ENCODE results near the gene SUCLA2.

The SUCLA2 gene

GRCh38 chr13:47904241-47904640 is 96.8 kb downstream of the SUCLA2 start:
- Histone ChIP-seq H3K9me3 (ENCODE audit: insufficient read depth, low read length) (no peaks in the 10 kb centered on the region), H3K9ac (ENCODE audit: insufficient read length, low read depth) (no peak overlapping the region), H3K36me3 (ENCODE audit: insufficient read depth, insufficient read length, low read length) (no peaks in the 10 kb centered on the region), H3K27me3 (ENCODE audit: insufficient read depth, insufficient read length) (no peaks in the 10 kb centered on the region), H3K4me1 (ENCODE audit: insufficient read depth, insufficient read length) (no peaks in the 10 kb centered on the region), H3K4me3 (ENCODE audit: insufficient read length, low read depth) (no peak overlapping the region)
- no peak for DNase-seq (ENCODE audit: low read depth, low spot score)
- TF ChIP-seq SUZ12 (IDR thresholded peaks at IDR 0.05; ENCODE audit: extremely low read depth, insufficient read depth, insufficient read length) (no peak), ZNF274 (IDR thresholded peaks at IDR 0.05; ENCODE audit: low read depth, low read length) (no peak), YY1 (IDR thresholded peaks at IDR 0.05; ENCODE audit: insufficient read depth, insufficient read length) (no peak)

- TF ChIP-seq YY1 (IDR thresholded peaks at IDR 0.05; ENCODE audit: insufficient read depth, insufficient read length): no peak
- no peak for TF ChIP-seq ZNF274 (IDR thresholded peaks at IDR 0.05; ENCODE audit: low read depth, low read length)
- TF ChIP-seq SUZ12 (IDR thresholded peaks at IDR 0.05; ENCODE audit: extremely low read depth, insufficient read depth, insufficient read length): no peak
- Histone ChIP-seq H3K4me3 (ENCODE audit: insufficient read length, low read depth) (no peak overlapping the region), H3K4me1 (ENCODE audit: insufficient read depth, insufficient read length) (no peaks in the 10 kb centered on the region), H3K27me3 (ENCODE audit: insufficient read depth, insufficient read length) (no peaks in the 10 kb centered on the region), H3K9ac (ENCODE audit: insufficient read length, low read depth) (no peak overlapping the region), H3K36me3 (ENCODE audit: insufficient read depth, insufficient read length, low read length) (no peaks in the 10 kb centered on the region), H3K9me3 (ENCODE audit: insufficient read depth, low read length) (no peaks in the 10 kb centered on the region)
- no peak for DNase-seq (ENCODE audit: low read depth, low spot score)
These were observed 97.2 kb downstream of the SUCLA2 start for GRCh38 chr13:47903836-47904235.

- H3K4me1 ChIP-seq (ENCODE audit: insufficient read depth, insufficient read length): no peaks in the 10 kb centered on the region
- no peaks in the 10 kb centered on the region for H3K36me3 ChIP-seq (ENCODE audit: insufficient read depth, insufficient read length, low read length)
- no peaks in the 10 kb centered on the region for H3K9me3 ChIP-seq (ENCODE audit: insufficient read depth, low read length)
- DNase-seq (ENCODE audit: low read depth, low spot score): no peak
- no peak overlapping the region for H3K9ac ChIP-seq (ENCODE audit: insufficient read length, low read depth)
- no peak for TF ChIP-seq YY1 (IDR thresholded peaks at IDR 0.05; ENCODE audit: insufficient read depth, insufficient read length)
- no peak for TF ChIP-seq ZNF274 (IDR thresholded peaks at IDR 0.05; ENCODE audit: low read depth, low read length)
- TF ChIP-seq SUZ12 (IDR thresholded peaks at IDR 0.05; ENCODE audit: extremely low read depth, insufficient read depth, insufficient read length): no peak
- no peaks in the 10 kb centered on the region for H3K27me3 ChIP-seq (ENCODE audit: insufficient read depth, insufficient read length)
- no peak overlapping the region for H3K4me3 ChIP-seq (ENCODE audit: insufficient read length, low read depth)
These were observed 99.6 kb downstream of the SUCLA2 start for GRCh38 chr13:47901441-47901840.

GRCh38 chr13:47898080-47898479 is 103.0 kb downstream of the SUCLA2 start:
- Histone ChIP-seq H3K36me3 (ENCODE audit: insufficient read depth, insufficient read length, low read length) (no peaks in the 10 kb centered on the region), H3K4me1 (ENCODE audit: insufficient read depth, insufficient read length) (no peaks in the 10 kb centered on the region), H3K27me3 (ENCODE audit: insufficient read depth, insufficient read length) (no peaks in the 10 kb centered on the region), H3K9me3 (ENCODE audit: insufficient read depth, low read length) (no peaks in the 10 kb centered on the region), H3K4me3 (ENCODE audit: insufficient read length, low read depth) (no peak overlapping the region), H3K9ac (ENCODE audit: insufficient read length, low read depth) (no peak overlapping the region)
- no peak for TF ChIP-seq YY1 (IDR thresholded peaks at IDR 0.05; ENCODE audit: insufficient read depth, insufficient read length)
- no peak for TF ChIP-seq ZNF274 (IDR thresholded peaks at IDR 0.05; ENCODE audit: low read depth, low read length)
- TF ChIP-seq SUZ12 (IDR thresholded peaks at IDR 0.05; ENCODE audit: extremely low read depth, insufficient read depth, insufficient read length): no peak
- no peak for DNase-seq (ENCODE audit: low read depth, low spot score)

DNA sequence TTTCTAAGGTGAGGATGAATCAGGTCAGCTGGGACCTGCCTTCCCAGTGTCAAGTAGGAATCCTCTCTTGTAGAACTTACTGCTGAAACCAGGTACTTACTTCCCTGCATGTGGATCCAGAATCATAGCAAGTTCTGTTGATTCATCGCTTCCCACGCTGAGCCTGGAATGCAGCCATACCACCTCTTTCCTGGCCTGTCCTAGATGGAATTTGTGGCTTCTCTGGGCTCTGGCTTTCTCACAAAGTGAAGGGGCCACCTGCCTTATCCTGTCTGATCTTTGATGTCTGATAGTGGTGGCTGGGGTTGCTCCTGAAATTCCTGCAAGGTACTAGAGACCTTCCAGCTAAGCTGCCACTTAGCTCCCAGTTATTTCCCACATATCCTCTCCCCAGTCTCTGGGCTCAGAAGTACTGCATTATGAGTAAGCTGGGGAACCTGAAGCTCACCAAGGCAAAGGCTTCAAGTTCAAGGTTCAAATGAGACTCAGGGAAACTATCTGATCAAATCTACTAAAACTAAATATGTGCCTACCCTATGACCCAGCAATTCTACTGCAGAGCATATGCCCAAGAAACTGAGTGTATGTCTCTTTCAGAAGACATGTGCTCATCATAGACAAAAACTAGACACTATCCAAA is 103.5 kb downstream of the SUCLA2 start:
- Histone ChIP-seq H3K4me1 (ENCODE audit: insufficient read depth, insufficient read length) (no peaks in the 10 kb centered on the region), H3K27me3 (ENCODE audit: insufficient read depth, insufficient read length) (no peaks in the 10 kb centered on the region), H3K4me3 (ENCODE audit: insufficient read length, low read depth) (no peak overlapping the region), H3K9ac (ENCODE audit: insufficient read length, low read depth) (no peak overlapping the region), H3K9me3 (ENCODE audit: insufficient read depth, low read length) (no peaks in the 10 kb centered on the region), H3K36me3 (ENCODE audit: insufficient read depth, insufficient read length, low read length) (no peaks in the 10 kb centered on the region)
- TF ChIP-seq YY1 (IDR thresholded peaks at IDR 0.05; ENCODE audit: insufficient read depth, insufficient read length) (no peak), ZNF274 (IDR thresholded peaks at IDR 0.05; ENCODE audit: low read depth, low read length) (no peak), SUZ12 (IDR thresholded peaks at IDR 0.05; ENCODE audit: extremely low read depth, insufficient read depth, insufficient read length) (no peak)
- no peak for DNase-seq (ENCODE audit: low read depth, low spot score)

GRCh38 chr13:47896546-47896945 is 104.5 kb downstream of the SUCLA2 start:
- H3K4me1 ChIP-seq (ENCODE audit: insufficient read depth, insufficient read length): no peaks in the 10 kb centered on the region
- H3K4me3 ChIP-seq (ENCODE audit: insufficient read length, low read depth): no peak overlapping the region
- TF ChIP-seq SUZ12 (IDR thresholded peaks at IDR 0.05; ENCODE audit: extremely low read depth, insufficient read depth, insufficient read length): no peak
- no peak for TF ChIP-seq ZNF274 (IDR thresholded peaks at IDR 0.05; ENCODE audit: low read depth, low read length)
- no peak for TF ChIP-seq YY1 (IDR thresholded peaks at IDR 0.05; ENCODE audit: insufficient read depth, insufficient read length)
- H3K36me3 ChIP-seq (ENCODE audit: insufficient read depth, insufficient read length, low read length): no peaks in the 10 kb centered on the region
- H3K9me3 ChIP-seq (ENCODE audit: insufficient read depth, low read length): no peaks in the 10 kb centered on the region
- DNase-seq (ENCODE audit: low read depth, low spot score): no peak
- H3K27me3 ChIP-seq (ENCODE audit: insufficient read depth, insufficient read length): no peaks in the 10 kb centered on the region
- no peak overlapping the region for H3K9ac ChIP-seq (ENCODE audit: insufficient read length, low read depth)

GRCh38 chr13:47896111-47896510 is 105.0 kb downstream of the SUCLA2 start:
- no peak overlapping the region for H3K4me3 ChIP-seq (ENCODE audit: insufficient read length, low read depth)
- no peak for DNase-seq (ENCODE audit: low read depth, low spot score)
- TF ChIP-seq ZNF274 (IDR thresholded peaks at IDR 0.05; ENCODE audit: low read depth, low read length): no peak
- no peak for TF ChIP-seq YY1 (IDR thresholded peaks at IDR 0.05; ENCODE audit: insufficient read depth, insufficient read length)
- TF ChIP-seq SUZ12 (IDR thresholded peaks at IDR 0.05; ENCODE audit: extremely low read depth, insufficient read depth, insufficient read length): no peak
- H3K27me3 ChIP-seq (ENCODE audit: insufficient read depth, insufficient read length): no peaks in the 10 kb centered on the region
- H3K9ac ChIP-seq (ENCODE audit: insufficient read length, low read depth): no peak overlapping the region
- H3K36me3 ChIP-seq (ENCODE audit: insufficient read depth, insufficient read length, low read length): no peaks in the 10 kb centered on the region
- H3K4me1 ChIP-seq (ENCODE audit: insufficient read depth, insufficient read length): no peaks in the 10 kb centered on the region
- no peaks in the 10 kb centered on the region for H3K9me3 ChIP-seq (ENCODE audit: insufficient read depth, low read length)
